DND-41 (cell line): ENCODE measurements around the gene ABHD17C.
"Not testable (repeated sequence)": the region's sequence is repeated elsewhere in the genome, so short reads cannot be mapped to it uniquely, and the experiment has no call there.

ENCODE experiments used
- ATAC-seq: fragments of 200-7000 bp; cut with Tn5 transposase; 3 replicates; pipeline ENCODE4 v1.9.1; 2021; ENCODE audit warnings: low read depth; ENCODE audit not compliant: insufficient read depth
- DNase-seq: peaks from one replicate; pipeline ENCODE4 v3.0.0-alpha.2; 2020
- H2AFZ ChIP-seq: 2 replicates; pipeline ENCODE4 v1.6.0; 2012; ENCODE audit warnings: low read depth, low read length
- H3K27ac ChIP-seq: 2 replicates; pipeline ENCODE4 v1.5.1; 2012; ENCODE audit warnings: low read length, inconsistent platforms
- H3K27me3 ChIP-seq: fragments of 200-600 bp; sonication (generic); 2 replicates; pipeline ENCODE4 v1.6.0; 2012; ENCODE audit warnings: low read length, mild to moderate bottlenecking, inconsistent platforms; ENCODE audit not compliant: insufficient read depth, poor library complexity
- H3K36me3 ChIP-seq: 2 replicates; pipeline ENCODE4 v1.5.1; 2012; ENCODE audit warnings: low read length, inconsistent platforms; ENCODE audit not compliant: insufficient read depth
- H3K4me1 ChIP-seq: 2 replicates; pipeline ENCODE4 v1.5.1; 2012; ENCODE audit warnings: mild to moderate bottlenecking, low read length; ENCODE audit not compliant: insufficient read depth
- H3K4me2 ChIP-seq: 2 replicates; pipeline ENCODE4 v1.6.0; 2012; ENCODE audit warnings: mild to moderate bottlenecking, moderate library complexity, low read length, inconsistent platforms; ENCODE audit not compliant: insufficient read depth
- H3K4me3 ChIP-seq, 2 experiments: fragments of 200-600 bp in 1 of 2; shearing (Covaris generic) in 1 of 2; 2 replicates each; pipeline ENCODE4 v1.5.1; 2012 to 2016; ENCODE audit warnings: inconsistent platforms in 2 of 2, low read length in 2 of 2, mild to moderate bottlenecking in 2 of 2, low read depth in 1 of 2, moderate library complexity in 1 of 2
- H3K79me2 ChIP-seq: 2 replicates; pipeline ENCODE4 v1.6.0; 2012; ENCODE audit warnings: low read length, inconsistent platforms; ENCODE audit not compliant: insufficient read depth
- H3K9ac ChIP-seq: 2 replicates; pipeline ENCODE4 v1.6.0; 2012; ENCODE audit warnings: low read depth, mild to moderate bottlenecking, inconsistent platforms, low read length, moderate library complexity
- H3K9me3 ChIP-seq: 2 replicates; pipeline ENCODE4 v1.5.1; 2012; ENCODE audit warnings: low read length, moderate library complexity, mild to moderate bottlenecking, inconsistent platforms; ENCODE audit not compliant: insufficient read depth, severe bottlenecking
- H4K20me1 ChIP-seq: 2 replicates; pipeline ENCODE4 v1.6.0; 2012; ENCODE audit warnings: low read length; ENCODE audit not compliant: insufficient read depth
- CTCF ChIP-seq: IDR thresholded peaks from 2 replicates; pipeline ENCODE4 v1.5.1; 2012; ENCODE audit warnings: borderline replicate concordance, low read length, moderate library complexity, mild to moderate bottlenecking; ENCODE audit not compliant: poor library complexity, severe bottlenecking; ENCODE audit errors: extremely low read depth
- EZH2 ChIP-seq: IDR thresholded peaks from 3 replicates; pipeline ENCODE4 v1.6.1; 2012; ENCODE audit warnings: borderline replicate concordance, low read depth, mild to moderate bottlenecking, moderate library complexity, low read length, inconsistent platforms; ENCODE audit not compliant: severe bottlenecking

The ABHD17C gene

DNA sequence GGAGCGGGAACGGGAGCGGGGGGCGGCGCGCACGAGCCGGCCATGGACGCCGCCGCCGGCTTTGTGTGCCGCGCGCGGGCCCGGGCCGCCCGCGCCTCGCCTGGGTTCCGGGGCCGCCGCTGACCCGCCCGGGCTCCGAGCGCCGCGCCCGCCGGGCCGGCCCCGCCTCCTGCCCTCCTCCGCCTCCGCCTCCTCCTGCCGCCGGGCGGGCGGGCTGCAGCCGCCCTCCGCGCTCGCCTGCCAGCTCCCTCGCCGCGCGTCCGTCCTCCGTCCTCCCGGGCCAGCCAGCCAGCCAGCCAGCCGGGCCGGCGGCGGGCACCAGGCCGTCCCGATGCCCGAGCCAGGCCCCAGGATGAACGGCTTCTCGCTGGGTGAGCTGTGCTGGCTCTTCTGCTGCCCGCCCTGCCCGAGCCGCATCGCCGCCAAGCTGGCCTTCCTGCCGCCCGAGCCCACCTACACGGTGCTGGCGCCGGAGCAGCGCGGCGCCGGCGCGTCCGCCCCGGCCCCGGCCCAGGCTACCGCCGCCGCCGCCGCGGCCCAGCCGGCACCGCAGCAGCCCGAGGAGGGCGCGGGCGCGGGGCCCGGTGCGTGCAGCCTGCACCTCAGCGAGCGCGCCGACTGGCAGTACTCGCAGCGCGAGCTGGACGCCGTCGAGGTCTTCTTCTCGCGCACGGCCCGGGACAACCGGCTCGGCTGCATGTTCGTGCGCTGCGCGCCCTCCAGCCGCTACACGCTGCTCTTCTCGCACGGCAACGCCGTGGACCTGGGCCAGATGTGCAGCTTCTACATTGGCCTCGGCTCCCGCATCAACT lies at the start of gene ABHD17C:
TSS of gene ABHD17C (plus strand) at position 212 of the 812 bp plus-strand sequence. CDS start at position 332, 120 bp downstream.
- Histone ChIP-seq H3K4me3 (peak within 1 kb of the TSS; percentile 30 to 65; a peak in 3 of 4 replicates), H3K4me1 (peaks cover 21% of the 10 kb centered on the region), H3K79me2 (no peaks in the 10 kb centered on the region), H3K36me3 (no peaks in the 10 kb centered on the region), H3K27ac (no peak within 1 kb of the TSS), H3K27me3 (peaks cover 38% of the 10 kb centered on the region), H4K20me1 (no peaks in the 10 kb centered on the region), H3K4me2 (peak within 1 kb of the TSS; percentile 97), H2AFZ (peak within 1 kb of the TSS; percentile 84), H3K9ac (peak within 1 kb of the TSS; percentile 61), H3K9me3 (no peaks in the 10 kb centered on the region)
- TF ChIP-seq EZH2: no peak
- no peak for TF ChIP-seq CTCF
- ATAC-seq (peak; percentile 79), DNase-seq (peak; percentile 36)

DNA sequence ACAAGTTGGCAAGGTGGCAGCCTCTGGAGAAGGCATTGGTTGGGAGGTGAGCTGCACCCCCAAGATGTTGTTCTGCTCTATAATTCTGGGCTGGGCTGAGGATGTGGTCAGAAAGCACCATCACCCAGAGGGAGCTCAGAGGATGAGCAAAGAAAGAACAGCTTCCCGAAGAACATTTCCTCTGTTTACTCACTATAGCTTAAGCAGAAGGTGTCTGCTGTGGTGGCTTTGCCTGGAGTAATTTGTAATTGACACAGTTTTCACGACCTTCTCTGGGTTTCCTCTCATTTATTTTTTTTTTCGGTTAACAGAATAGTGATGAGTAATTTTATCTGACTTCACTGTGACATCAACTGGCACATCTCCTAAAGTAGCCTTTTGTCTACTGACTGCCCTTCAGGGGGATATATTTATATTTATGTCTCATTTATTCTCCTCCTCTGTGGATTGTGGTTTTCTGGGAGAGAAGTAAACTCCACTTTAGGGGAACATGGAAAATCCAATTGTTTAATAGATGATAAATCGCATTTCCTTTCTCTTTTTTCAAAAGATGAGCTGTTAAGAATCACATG lies 49.5 kb upstream of the ABHD17C start:
- TF ChIP-seq CTCF (no peak), EZH2 (no peak)
- H3K9me3 ChIP-seq: peaks cover 5% of the 10 kb centered on the region
- no peak for ATAC-seq
- H3K36me3 ChIP-seq: no peaks in the 10 kb centered on the region
- H3K4me3 ChIP-seq: no peak overlapping the region
- H2AFZ ChIP-seq: no peak overlapping the region
- no peak overlapping the region for H3K9ac ChIP-seq
- H3K4me2 ChIP-seq: no peak overlapping the region
- no peaks in the 10 kb centered on the region for H3K4me1 ChIP-seq
- DNase-seq: no peak
- H3K27me3 ChIP-seq: no peaks in the 10 kb centered on the region
- no peak overlapping the region for H3K27ac ChIP-seq
- H4K20me1 ChIP-seq: no peaks in the 10 kb centered on the region
- no peaks in the 10 kb centered on the region for H3K79me2 ChIP-seq

- H3K27me3 ChIP-seq, H3K9ac ChIP-seq, H3K27ac ChIP-seq, H3K9me3 ChIP-seq, H2AFZ ChIP-seq, DNase-seq, H3K4me3 ChIP-seq, H3K79me2 ChIP-seq, H3K4me1 ChIP-seq, H4K20me1 ChIP-seq, H3K36me3 ChIP-seq, H3K4me2 ChIP-seq, ATAC-seq: not testable (repeated sequence)
Observed at GRCh38 chr15:80647424-80647823, 47.7 kb upstream of the ABHD17C start.

DNA sequence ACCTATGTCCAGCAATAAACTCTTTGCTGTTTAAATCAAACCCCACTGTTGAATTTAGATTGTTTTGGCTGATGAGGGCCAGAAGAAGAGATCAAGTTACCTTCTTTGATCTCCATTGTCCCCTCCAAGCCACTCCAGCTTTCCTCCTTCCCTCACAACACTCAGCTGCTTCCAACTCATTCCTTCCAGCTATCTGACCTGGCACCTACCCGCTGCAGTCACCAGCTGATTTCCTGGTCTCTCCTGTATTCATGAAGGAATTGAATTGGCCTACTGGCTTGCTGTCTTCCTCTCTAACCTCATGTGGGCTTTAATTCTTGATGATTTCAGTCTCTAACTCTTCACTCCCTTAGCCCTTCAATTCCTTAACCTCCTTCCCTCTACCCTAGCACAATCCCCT lies 40.8 kb upstream of the ABHD17C start:
- Histone ChIP-seq H4K20me1 (no peaks in the 10 kb centered on the region), H3K4me1 (no peaks in the 10 kb centered on the region), H2AFZ (no peak overlapping the region), H3K36me3 (no peaks in the 10 kb centered on the region), H3K4me2 (no peak overlapping the region), H3K9ac (no peak overlapping the region), H3K27ac (no peak overlapping the region), H3K79me2 (no peaks in the 10 kb centered on the region), H3K9me3 (no peaks in the 10 kb centered on the region), H3K4me3 (no peak overlapping the region), H3K27me3 (no peaks in the 10 kb centered on the region)
- ATAC-seq (no peak), DNase-seq (no peak)
- no peak for TF ChIP-seq CTCF
- TF ChIP-seq EZH2: no peak
